Neural progenitor cell (in vitro differentiated cells): ENCODE data around the gene GALNT18.

Experiments used
- EZH2 ChIP-seq: fragments of 200-600 bp; sonication (generic); IDR thresholded peaks from 2 replicates; pipeline ENCODE4 v1.6.1; 2017; ENCODE audit warnings: antibody characterized with exemption, mild to moderate bottlenecking, moderate library complexity
- EZH2phosphoT487 ChIP-seq: fragments of 200-600 bp; sonication (generic); IDR thresholded peaks from 2 replicates; pipeline ENCODE4 v1.6.1; 2017; ENCODE audit warnings: antibody characterized with exemption
- TF ChIP-seq, protein P1 (sequence below): fragments of 200-600 bp; sonication (generic); IDR thresholded peaks from 2 replicates; pipeline ENCODE4 v1.5.1; 2017; ENCODE audit warnings: antibody characterized with exemption, mild to moderate bottlenecking

DNA sequence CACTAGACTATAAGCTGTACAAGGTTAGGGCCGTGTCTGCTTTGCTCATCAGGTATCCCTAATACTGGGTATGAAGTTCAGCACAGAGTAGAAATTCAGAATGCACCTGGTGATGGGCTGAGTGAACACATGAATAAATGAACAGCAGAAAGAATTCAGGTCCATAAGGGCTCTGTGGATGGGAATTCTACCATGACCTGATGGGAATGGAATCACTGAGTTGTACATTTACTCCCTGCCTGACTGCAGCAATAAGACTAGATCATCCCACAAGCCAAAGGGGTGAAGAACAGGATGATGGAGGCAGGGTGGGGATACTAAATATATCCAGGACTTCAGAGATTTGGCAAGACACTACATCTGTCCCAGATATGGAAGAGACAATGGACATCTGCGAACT lies 182.2 kb downstream of the GALNT18 start:
- TF ChIP-seq, protein P1, sequence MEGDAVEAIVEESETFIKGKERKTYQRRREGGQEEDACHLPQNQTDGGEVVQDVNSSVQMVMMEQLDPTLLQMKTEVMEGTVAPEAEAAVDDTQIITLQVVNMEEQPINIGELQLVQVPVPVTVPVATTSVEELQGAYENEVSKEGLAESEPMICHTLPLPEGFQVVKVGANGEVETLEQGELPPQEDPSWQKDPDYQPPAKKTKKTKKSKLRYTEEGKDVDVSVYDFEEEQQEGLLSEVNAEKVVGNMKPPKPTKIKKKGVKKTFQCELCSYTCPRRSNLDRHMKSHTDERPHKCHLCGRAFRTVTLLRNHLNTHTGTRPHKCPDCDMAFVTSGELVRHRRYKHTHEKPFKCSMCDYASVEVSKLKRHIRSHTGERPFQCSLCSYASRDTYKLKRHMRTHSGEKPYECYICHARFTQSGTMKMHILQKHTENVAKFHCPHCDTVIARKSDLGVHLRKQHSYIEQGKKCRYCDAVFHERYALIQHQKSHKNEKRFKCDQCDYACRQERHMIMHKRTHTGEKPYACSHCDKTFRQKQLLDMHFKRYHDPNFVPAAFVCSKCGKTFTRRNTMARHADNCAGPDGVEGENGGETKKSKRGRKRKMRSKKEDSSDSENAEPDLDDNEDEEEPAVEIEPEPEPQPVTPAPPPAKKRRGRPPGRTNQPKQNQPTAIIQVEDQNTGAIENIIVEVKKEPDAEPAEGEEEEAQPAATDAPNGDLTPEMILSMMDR: no peak
- TF ChIP-seq EZH2phosphoT487: no peak
- TF ChIP-seq EZH2: no peak
